GM21529 (cell line): ENCODE results near the gene C16orf54.
"Not testable (repeated sequence)": the region's sequence is repeated elsewhere in the genome, so short reads cannot be mapped to it uniquely, and the experiment has no call there.

Source experiments
- ATAC-seq: cut with Tn5 transposase; IDR thresholded peaks from one replicate; pipeline ENCODE4 v1.9.1; 2021; ENCODE audit not compliant: unreplicated experiment

C16orf54 gene

DNA sequence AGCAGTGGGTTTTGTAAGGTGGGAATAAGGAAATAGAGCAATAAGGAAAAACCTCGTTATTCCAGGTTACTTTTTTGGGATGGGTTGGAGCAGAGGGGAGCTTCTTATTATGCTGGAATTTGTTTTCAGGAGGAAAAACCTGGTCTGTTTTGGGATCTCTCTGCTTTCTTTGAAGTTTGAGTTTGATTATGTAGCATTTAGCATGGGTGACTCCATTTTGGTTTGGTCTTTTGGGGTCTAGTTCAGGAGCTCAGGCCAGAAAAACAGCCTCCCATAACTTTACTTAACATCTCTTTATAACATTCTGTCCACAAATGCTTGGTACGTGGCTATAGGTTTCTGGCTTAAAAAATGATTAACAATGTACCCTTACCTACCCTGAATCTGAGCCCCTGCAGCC, 23.7 kb upstream of the C16orf54 start:
- no peak for ATAC-seq

GRCh38 chr16:29767062-29767461, 21.3 kb upstream of the C16orf54 start:
- no peak for ATAC-seq

DNA sequence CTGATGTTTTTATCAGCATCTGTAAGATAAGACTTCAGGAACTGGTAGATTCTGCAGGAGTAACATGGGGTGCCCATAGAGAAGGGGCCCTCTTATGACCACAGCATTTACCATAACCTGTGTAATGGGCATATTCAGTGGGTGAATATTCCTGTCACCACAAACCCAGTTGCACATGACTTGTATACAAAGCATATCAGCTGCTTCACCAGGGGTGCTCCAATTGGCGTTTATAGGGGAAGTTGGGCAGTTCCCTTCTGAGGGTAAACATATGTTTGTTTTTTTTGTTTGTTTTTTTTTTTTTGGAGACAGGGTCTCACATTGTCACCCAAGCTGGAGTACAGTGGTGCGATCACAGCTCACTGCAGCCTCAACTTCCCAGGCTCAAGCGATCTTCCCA, 20.8 kb upstream of the C16orf54 start:
- no peak for ATAC-seq

GRCh38 chr16:29765167-29766032, 19.6 kb upstream of the C16orf54 start:
- no peak for ATAC-seq

DNA sequence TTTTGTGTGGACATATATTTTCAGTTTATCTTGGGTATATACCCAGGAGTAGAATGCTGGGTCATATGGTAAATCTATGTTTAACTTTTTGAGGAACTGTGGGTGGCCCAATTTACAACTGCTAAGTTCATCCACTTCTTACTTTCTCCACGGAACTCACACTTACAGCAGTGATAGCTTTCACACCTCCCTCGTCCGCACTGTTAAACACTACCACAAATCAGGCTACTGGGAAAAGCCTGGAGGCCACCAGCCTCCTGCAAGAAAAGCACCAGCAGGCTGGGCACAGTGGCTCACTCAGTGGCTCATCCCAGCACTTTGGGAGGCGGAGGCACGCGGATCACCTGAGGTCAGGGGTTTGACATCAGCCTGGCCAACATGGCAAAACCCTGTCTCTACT, 17.5 kb upstream of the C16orf54 start:
- ATAC-seq = no peak

GRCh38 chr16:29761882-29762281, 16.1 kb upstream of the C16orf54 start:
- ATAC-seq = no peak

DNA sequence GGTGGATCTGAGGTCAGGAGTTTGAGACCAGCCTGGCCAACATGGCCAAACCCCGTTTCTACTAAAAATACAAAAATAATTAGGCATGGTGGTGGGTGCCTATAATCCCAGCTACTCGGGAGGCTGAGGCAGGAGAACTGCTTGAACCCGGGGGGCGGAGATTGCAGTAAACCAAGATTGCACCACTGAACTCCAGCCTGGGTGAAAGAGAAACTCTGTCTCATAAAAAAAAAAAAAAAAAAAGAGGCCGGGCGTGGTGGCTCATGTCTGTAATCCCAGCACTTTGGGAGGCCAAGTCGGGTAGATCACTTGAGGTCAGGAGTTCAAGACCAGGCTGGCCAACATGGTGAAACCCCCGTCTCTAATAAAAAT, 15.5 kb upstream of the C16orf54 start:
- not testable (repeated sequence) for ATAC-seq

DNA sequence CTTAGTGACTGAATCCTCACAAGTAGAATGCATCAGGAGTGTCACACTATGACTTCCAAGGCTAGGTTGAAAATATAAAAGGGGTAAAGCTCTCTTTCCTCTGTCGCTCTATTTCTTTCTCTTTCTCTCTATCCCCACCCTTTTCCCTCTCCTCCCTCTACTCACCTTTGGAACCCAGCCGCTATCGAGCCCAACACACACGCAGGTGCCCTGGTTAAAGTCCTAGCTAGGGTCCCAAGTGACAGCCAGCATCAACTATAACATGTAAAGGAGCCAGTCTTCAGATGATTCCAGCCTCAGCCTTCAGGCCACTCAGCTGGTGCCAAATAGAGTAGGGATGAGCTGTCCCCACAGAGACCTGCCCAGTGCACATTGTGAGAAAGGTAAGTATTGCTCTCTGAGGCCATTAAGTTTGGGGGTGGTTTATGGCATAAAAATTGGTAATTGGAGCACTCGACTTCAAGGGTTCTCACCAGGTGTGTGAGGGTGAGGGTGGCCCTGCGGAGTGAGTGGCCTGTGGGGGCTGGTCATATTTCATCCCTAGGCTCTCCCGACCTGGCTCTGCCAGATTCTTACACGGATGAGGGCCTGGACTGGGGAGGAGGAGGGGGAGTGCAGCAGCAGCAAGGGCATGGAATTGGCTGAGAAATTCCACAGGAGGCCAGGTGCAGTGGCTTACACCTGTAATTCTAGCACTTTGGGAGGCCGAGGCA, 14.9 kb upstream of the C16orf54 start:
- no peak for ATAC-seq

DNA sequence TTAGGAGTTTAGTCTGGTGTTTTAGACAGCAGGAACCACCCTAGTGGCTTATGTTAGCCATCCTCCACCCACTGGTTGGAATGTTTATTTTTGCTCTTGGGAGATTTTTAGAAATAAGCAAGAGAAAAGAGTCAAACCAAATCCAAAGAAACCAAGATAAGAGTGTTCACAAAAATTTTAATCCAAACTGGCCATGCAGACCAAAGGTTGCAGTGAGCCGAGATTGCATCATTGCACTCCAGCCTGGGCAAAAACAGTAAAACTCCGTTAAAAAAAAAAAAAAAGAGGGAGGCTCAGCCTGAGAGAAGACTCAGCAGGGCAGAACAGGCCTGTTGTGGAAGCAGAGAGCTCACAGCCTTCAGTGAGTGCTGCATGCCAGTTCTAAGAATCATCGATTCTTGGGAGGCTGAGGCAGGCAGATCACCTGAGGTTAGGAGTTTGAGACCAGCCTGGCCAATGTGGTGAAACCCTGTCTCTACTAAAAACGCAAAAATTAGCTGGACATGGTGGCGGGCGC, 12.2 kb upstream of the C16orf54 start:
- ATAC-seq = no peak

DNA sequence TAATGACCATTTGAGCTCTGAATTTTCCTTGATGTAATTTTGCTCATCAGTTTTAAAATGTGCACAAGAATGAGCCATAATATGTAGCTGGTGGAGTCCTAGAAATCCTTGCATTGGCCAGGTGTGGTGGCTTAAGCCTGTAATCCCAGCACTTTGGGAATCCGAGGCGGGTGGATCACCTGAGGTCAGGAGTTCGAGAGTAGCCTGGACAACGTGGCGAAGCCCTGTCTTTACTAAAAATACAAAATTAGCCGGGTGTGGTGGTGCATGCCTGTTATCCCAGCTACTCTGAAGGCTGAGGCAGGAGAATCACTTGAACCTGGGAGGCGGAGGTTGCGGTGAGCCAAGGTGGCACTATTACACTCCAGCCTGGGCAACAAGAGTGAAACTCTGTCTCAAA, 11.3 kb upstream of the C16orf54 start:
- not testable (repeated sequence) for ATAC-seq

DNA sequence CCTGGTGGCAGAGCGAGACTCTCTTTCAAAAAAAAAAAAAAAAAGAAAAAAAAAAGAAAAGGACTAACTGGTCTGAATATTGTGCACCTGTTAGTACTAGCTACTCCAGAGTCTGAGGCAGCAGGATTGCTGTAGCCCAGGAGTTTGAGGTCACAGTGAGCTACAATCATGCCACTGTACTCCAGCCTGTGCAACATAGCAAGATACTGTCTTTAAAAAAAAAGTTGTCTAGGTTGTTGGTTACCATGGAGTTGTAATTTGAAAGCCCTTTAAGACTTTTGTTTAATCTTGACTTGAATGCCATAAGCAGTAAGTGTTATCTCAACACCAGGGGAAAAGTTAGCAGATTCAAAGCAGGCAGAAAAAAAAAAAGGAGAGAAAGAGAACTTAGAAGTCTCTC, 10.9 kb upstream of the C16orf54 start:
- no peak for ATAC-seq

- no peak for ATAC-seq
These were observed 7.7 kb upstream of the C16orf54 start for GRCh38 chr16:29753516-29753915.

GRCh38 chr16:29748760-29749149, 3.0 kb upstream of the C16orf54 start:
- ATAC-seq = not testable (repeated sequence)

GRCh38 chr16:29747947-29748759, 2.4 kb upstream of the C16orf54 start:
- no peak for ATAC-seq

GRCh38 chr16:29746518-29746917, 728 bp upstream of the C16orf54 start:
- ATAC-seq = not testable (repeated sequence)

DNA sequence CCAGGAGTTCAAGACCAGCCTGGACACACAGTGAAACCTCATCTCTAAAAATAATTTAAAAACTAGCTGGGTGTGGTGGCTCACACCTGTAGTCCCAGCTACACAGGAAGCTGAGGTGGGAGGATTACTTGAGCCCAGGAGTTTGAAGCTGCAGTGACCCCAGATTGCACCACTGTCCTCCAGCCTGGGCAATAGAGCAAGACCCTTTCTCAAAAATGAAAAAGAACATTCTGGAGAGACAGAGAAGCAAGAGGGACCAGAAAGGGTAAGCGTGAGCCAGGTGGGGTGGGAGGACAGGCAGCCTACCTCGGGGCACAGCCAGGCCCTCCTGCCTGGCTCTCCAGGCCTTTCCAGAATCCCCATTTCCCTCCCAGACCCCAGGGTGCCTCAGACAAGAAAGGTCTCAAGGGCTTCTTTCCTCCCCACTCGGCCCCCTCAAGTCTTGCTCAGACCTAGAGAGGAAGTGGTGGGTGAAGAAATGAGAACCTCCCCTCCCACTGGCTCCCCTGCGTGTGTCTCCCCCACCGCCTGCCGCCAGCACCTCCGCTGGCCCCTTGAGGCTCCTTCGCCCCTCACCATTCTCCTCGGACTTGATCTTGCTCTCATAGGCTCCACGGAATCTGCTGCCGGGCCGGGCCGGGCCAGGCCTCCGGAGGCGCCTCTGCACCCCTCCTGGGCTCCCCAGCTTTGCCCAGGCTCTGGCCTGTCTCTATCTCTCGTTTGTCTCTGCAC, 503 bp downstream of the C16orf54 start:
- ATAC-seq = peak; percentile 35

- ATAC-seq = no peak
These were observed 1.2 kb downstream of the C16orf54 start for GRCh38 chr16:29744541-29745101.

DNA sequence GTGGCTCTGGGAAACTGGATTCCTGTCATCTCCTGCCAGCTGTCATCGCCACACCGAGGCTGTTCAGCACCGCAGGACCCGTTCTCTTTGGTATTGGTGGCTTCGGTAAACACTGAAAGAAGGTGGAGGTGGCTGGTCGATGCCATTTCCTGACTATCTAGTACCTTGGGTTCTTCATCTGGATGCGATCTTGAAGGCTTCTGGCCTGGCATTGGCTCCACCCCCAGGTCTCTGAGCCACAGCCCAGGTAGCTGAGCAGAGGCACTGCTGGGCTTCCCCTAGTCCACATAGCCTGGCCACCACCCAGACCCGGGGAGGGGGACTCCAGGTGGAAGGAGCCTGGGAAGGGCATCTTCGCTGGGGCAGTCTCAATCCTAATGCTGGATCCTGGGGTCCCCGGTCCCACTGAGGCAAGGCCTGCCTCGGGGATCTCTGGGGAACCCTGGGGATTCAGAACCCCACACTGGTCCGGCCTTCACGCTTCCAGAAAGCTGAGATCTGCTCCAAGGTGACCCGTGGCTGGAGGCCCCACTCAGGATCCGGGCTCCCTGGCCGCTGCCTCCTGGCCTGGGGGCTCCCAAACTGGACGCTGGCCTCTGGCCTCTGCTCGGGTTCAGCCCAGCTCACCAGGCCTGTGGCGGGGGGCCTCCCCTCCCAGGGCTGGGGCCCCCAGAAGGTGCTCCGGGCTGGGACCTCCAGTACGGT, 1.8 kb downstream of the C16orf54 start:
- no peak for ATAC-seq

GRCh38 chr16:29743475-29743826, 2.3 kb downstream of the C16orf54 start:
- no peak for ATAC-seq
